Neural progenitor cell (in vitro differentiated cells): ENCODE results near the gene SRSF1. TPM values are rescaled to one million over a fixed set of nuclear protein-coding genes. Genes with fewer than 3 reads are reported as not detected.
A peak's percentile ranks its signal among the peaks of the same experiment; 100 is the strongest.

Source experiments
- DNase-seq: peaks from one replicate; pipeline ENCODE4 v3.0.0-alpha.2; 2016; ENCODE audit warnings: low spot score
- H2AFZ ChIP-seq: fragments of 200-600 bp; sonication (generic); replicated peaks from 2 replicates; pipeline ENCODE4 v1.6.1; 2016; ENCODE audit warnings: antibody characterized with exemption
- H3F3A ChIP-seq: fragments of 200-600 bp; sonication (generic); 2 replicates; pipeline ENCODE4 v1.6.1; 2016; ENCODE audit warnings: antibody characterized with exemption, low read depth
- H3K27ac ChIP-seq: fragments of 200-600 bp; sonication (generic); 2 replicates; pipeline ENCODE4 v1.5.1; 2016; ENCODE audit warnings: mild to moderate bottlenecking
- H3K27me3 ChIP-seq: fragments of 200-600 bp; sonication (generic); 2 replicates; pipeline ENCODE4 v1.6.1; 2016; ENCODE audit warnings: mild to moderate bottlenecking, moderate library complexity
- H3K36me3 ChIP-seq: fragments of 200-600 bp; sonication (generic); 2 replicates; pipeline ENCODE4 v1.5.1; 2016
- H3K4me1 ChIP-seq: fragments of 200-600 bp; sonication (generic); 2 replicates; pipeline ENCODE4 v1.6.1; 2016; ENCODE audit warnings: mixed run types
- H3K4me2 ChIP-seq: fragments of 200-600 bp; sonication (generic); 2 replicates; pipeline ENCODE4 v1.6.1; 2016
- H3K4me3 ChIP-seq: fragments of 200-600 bp; sonication (generic); 2 replicates; pipeline ENCODE4 v1.5.1; 2016
- H3K79me2 ChIP-seq: fragments of 200-600 bp; sonication (generic); 2 replicates; pipeline ENCODE4 v1.6.1; 2016; ENCODE audit warnings: low read depth
- H3K9ac ChIP-seq: fragments of 200-600 bp; sonication (generic); 2 replicates; pipeline ENCODE4 v1.6.1; 2016
- H3K9me3 ChIP-seq: fragments of 200-600 bp; sonication (generic); 2 replicates; pipeline ENCODE4 v1.5.1; 2016; ENCODE audit warnings: low read depth
- H4K20me1 ChIP-seq: fragments of 200-600 bp; sonication (generic); 2 replicates; pipeline ENCODE4 v1.6.1; 2016; ENCODE audit warnings: low read depth
- H3K27ac Mint-ChIP-seq: 3 replicates; pipeline ENCODE4 v1.8.0; 2021; ENCODE audit warnings: mixed read lengths
- H3K27me3 Mint-ChIP-seq: 2 replicates; pipeline ENCODE4 v1.8.0; 2022; ENCODE audit warnings: low read depth, mild to moderate bottlenecking, inconsistent platforms, moderate library complexity, mixed read lengths; ENCODE audit not compliant: insufficient read depth
- H3K36me3 Mint-ChIP-seq: 3 replicates; pipeline ENCODE4 v1.8.0; 2021; ENCODE audit warnings: mixed read lengths
- H3K4me1 Mint-ChIP-seq: 3 replicates; pipeline ENCODE4 v1.8.0; 2021; ENCODE audit warnings: mixed read lengths
- H3K4me3 Mint-ChIP-seq: 3 replicates; pipeline ENCODE4 v1.8.0; 2021; ENCODE audit warnings: mild to moderate bottlenecking, moderate library complexity, mixed read lengths
- H3K9me3 Mint-ChIP-seq: 3 replicates; pipeline ENCODE4 v1.8.0; 2020; ENCODE audit warnings: mixed read lengths
- CTCF ChIP-seq: fragments of 200-600 bp; sonication (generic); IDR thresholded peaks from 2 replicates; pipeline ENCODE4 v1.5.1; 2017; ENCODE audit warnings: antibody characterized with exemption, mild to moderate bottlenecking
- EZH2 ChIP-seq: fragments of 200-600 bp; sonication (generic); IDR thresholded peaks from 2 replicates; pipeline ENCODE4 v1.6.1; 2017; ENCODE audit warnings: antibody characterized with exemption, mild to moderate bottlenecking, moderate library complexity
- EZH2phosphoT487 ChIP-seq: fragments of 200-600 bp; sonication (generic); IDR thresholded peaks from 2 replicates; pipeline ENCODE4 v1.6.1; 2017; ENCODE audit warnings: antibody characterized with exemption
- total RNA-seq: library from RNA; depleted of rRNA; stranded (reverse); fragments of >200 nt; gene quantifications from 2 replicates; pipeline ENCODE4 v1.2.3, GENCODE V29; 2015; ENCODE audit warnings: low replicate concordance

Gene SRSF1
- total RNA-seq, 1 donor from 2014 or later: 556 TPM

- H3K9me3 ChIP-seq: no peaks in the 10 kb centered on the region
- H3K36me3 ChIP-seq: no peaks in the 10 kb centered on the region
- no peak overlapping the region for H3K4me2 ChIP-seq
- H2AFZ ChIP-seq: no peak overlapping the region
- TF ChIP-seq EZH2phosphoT487 (no peak), CTCF (no peak), EZH2 (no peak)
- H3K4me1 ChIP-seq: peaks cover 6% of the 10 kb centered on the region
- H4K20me1 ChIP-seq: peaks cover 3% of the 10 kb centered on the region
- Mint-ChIP-seq H3K4me1 (peaks cover 26% of the 10 kb centered on the region), H3K27ac (peak overlapping the region; percentile 28), H3K36me3 (peaks cover 3% of the 10 kb centered on the region), H3K9me3 (no peaks in the 10 kb centered on the region), H3K27me3 (peaks cover 10% of the 10 kb centered on the region), H3K4me3 (no peak overlapping the region)
- no peaks in the 10 kb centered on the region for H3K27me3 ChIP-seq
- no peak for DNase-seq
- no peak overlapping the region for H3K4me3 ChIP-seq
- no peaks in the 10 kb centered on the region for H3K79me2 ChIP-seq
- no peak overlapping the region for H3K27ac ChIP-seq
- H3K9ac ChIP-seq: no peak overlapping the region
- H3F3A ChIP-seq: peaks cover 17% of the 10 kb centered on the region
Observed at GRCh38 chr17:57965521-57966160, 41.4 kb downstream of the SRSF1 start.

DNA sequence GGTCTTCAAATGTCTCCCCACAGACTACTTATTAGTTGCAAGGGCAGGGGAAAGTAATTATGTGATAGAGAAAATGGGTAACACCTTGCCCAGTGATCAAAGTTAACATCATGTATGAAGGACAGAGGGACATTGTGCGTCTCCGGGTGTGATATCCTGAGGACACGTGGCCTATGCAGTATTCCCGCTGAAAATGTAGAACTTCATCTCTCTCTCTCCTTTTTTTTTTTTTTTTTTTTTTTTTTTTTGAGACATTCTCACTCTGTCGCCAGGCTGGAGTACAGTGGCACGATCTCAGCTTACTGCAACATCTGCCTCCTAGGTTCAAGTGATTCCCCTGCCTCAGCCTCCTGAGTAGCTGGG lies 43.9 kb downstream of the SRSF1 start:
- H3K4me1 ChIP-seq: peaks cover 7% of the 10 kb centered on the region
- H4K20me1 ChIP-seq: no peaks in the 10 kb centered on the region
- no peaks in the 10 kb centered on the region for H3K9me3 ChIP-seq
- no peaks in the 10 kb centered on the region for H3F3A ChIP-seq
- Mint-ChIP-seq H3K27ac (no peak overlapping the region), H3K27me3 (peaks cover 7% of the 10 kb centered on the region), H3K4me3 (no peak overlapping the region), H3K4me1 (peaks cover 14% of the 10 kb centered on the region), H3K36me3 (no peaks in the 10 kb centered on the region), H3K9me3 (no peaks in the 10 kb centered on the region)
- H3K79me2 ChIP-seq: no peaks in the 10 kb centered on the region
- no peak overlapping the region for H3K4me3 ChIP-seq
- no peak overlapping the region for H3K9ac ChIP-seq
- no peak overlapping the region for H3K27ac ChIP-seq
- TF ChIP-seq EZH2phosphoT487: no peak
- TF ChIP-seq EZH2: no peak
- TF ChIP-seq CTCF: no peak
- H2AFZ ChIP-seq: no peak overlapping the region
- no peak overlapping the region for H3K4me2 ChIP-seq
- no peaks in the 10 kb centered on the region for H3K36me3 ChIP-seq
- DNase-seq: no peak
- no peaks in the 10 kb centered on the region for H3K27me3 ChIP-seq

DNA sequence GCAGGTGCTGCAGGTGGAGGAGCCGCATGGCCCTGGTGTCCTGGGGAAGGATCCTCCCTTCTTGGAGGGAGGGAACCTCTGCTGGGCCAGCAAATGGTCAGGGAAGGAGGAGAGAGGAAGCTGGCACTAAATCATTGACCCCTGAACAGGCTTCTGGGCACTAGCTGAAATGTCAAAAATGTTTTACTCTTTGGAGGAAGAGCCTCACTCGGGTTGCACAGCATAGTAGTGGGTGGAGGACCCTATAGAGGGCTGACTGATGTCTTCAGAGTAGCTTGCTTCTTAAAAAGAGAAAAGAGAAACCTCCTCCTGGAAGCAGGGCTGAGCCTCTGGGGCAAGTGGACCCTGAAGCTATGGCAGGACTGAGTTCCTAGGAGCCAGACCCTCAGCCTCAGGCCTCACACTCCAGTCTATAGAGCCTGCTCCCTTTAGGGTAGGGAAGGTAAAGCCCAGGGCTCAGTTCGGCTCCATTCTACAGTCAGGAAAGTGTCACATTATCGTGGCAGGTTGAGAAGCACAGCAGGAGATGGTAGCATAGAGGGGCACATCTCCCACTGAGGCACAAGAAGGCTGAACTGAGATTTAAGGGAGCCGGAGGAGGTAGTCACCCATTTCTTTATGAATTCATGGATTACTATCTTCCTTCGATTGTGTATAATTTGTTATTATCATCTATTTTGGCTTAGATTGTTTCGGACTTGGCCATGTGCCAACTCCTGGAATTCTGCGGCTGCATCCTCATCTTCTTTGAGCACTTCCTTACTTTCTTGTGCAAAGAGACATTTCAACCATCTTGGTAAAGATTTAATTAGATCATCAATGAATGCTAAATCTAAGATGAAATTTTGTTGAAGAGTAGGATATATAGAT lies 44.5 kb downstream of the SRSF1 start:
- no peak overlapping the region for H3K4me3 Mint-ChIP-seq

More for the DNA sequence above, 44.5 kb downstream of the SRSF1 start:
- no peaks in the 10 kb centered on the region for H3K79me2 ChIP-seq
- H3K27me3 Mint-ChIP-seq: peaks cover 7% of the 10 kb centered on the region
- H3K9ac ChIP-seq: no peak overlapping the region
- H4K20me1 ChIP-seq: no peaks in the 10 kb centered on the region
- H2AFZ ChIP-seq: no peak overlapping the region
- no peak overlapping the region for H3K27ac ChIP-seq
- H3K27me3 ChIP-seq: peaks cover 5% of the 10 kb centered on the region
- no peak overlapping the region for H3K4me3 ChIP-seq
- H3K36me3 ChIP-seq: no peaks in the 10 kb centered on the region
- no peaks in the 10 kb centered on the region for H3F3A ChIP-seq
- H3K9me3 ChIP-seq: no peaks in the 10 kb centered on the region
- peak overlapping the region; percentile 70 for H3K27ac Mint-ChIP-seq
- H3K4me1 Mint-ChIP-seq: peaks cover 18% of the 10 kb centered on the region
- no peaks in the 10 kb centered on the region for H3K9me3 Mint-ChIP-seq
- H3K4me2 ChIP-seq: no peak overlapping the region
- no peak for DNase-seq
- H3K36me3 Mint-ChIP-seq: no peaks in the 10 kb centered on the region
- H3K4me1 ChIP-seq: peaks cover 7% of the 10 kb centered on the region
- no peak for TF ChIP-seq CTCF
- TF ChIP-seq EZH2: no peak
- TF ChIP-seq EZH2phosphoT487: no peak
